DOHH2 (cell line): Measurements from ENCODE around the gene CIB4.

Experiments
- H3F3A ChIP-seq: fragments of 200-600 bp; sonication (generic), shearing (Covaris generic); 2 replicates; pipeline ENCODE4 v1.6.0; 2016; ENCODE audit warnings: antibody characterized with exemption, mild to moderate bottlenecking; ENCODE audit not compliant: control insufficient read depth, insufficient read depth
- H3K27ac ChIP-seq: fragments of 200-600 bp; sonication (generic); 2 replicates; pipeline ENCODE4 v1.5.1; 2014; ENCODE audit warnings: low read depth, mild to moderate bottlenecking, low read length, moderate library complexity
- H3K27me3 ChIP-seq: fragments of 200-600 bp; sonication (generic); 2 replicates; pipeline ENCODE4 v1.6.1; 2014; ENCODE audit warnings: mild to moderate bottlenecking, low read length, mixed read lengths; ENCODE audit not compliant: control insufficient read depth
- H3K36me3 ChIP-seq: fragments of 200-600 bp; sonication (generic); 2 replicates; pipeline ENCODE4 v1.6.1; 2014; ENCODE audit warnings: mild to moderate bottlenecking, low read length, moderate library complexity, mixed read lengths; ENCODE audit not compliant: control insufficient read depth
- H3K4me1 ChIP-seq: fragments of 200-600 bp; sonication (generic); 2 replicates; pipeline ENCODE4 v1.6.1; 2014; ENCODE audit warnings: mild to moderate bottlenecking, low read length, mixed read lengths; ENCODE audit not compliant: control insufficient read depth
- H3K4me2 ChIP-seq: fragments of 200-600 bp; sonication (generic); 2 replicates; pipeline ENCODE4 v1.6.0; 2014; ENCODE audit warnings: mild to moderate bottlenecking, low read length, moderate library complexity
- H3K4me3 ChIP-seq: fragments of 200-600 bp; sonication (generic); 2 replicates; pipeline ENCODE4 v1.5.1; 2014; ENCODE audit warnings: mild to moderate bottlenecking, low read length, mixed read lengths
- H3K79me2 ChIP-seq: fragments of 200-600 bp; sonication (generic); 2 replicates; pipeline ENCODE4 v1.6.1; 2014; ENCODE audit warnings: mild to moderate bottlenecking, low read length, mixed read lengths; ENCODE audit not compliant: control insufficient read depth
- H3K9me2 ChIP-seq: fragments of 200-600 bp; sonication (generic); replicated peaks from 2 replicates; pipeline ENCODE4 v1.6.1; 2014; ENCODE audit warnings: mild to moderate bottlenecking, low read length, mixed read lengths; ENCODE audit not compliant: control insufficient read depth
- H3K9me3 ChIP-seq: fragments of 200-600 bp; sonication (generic); 2 replicates; pipeline ENCODE4 v1.6.1; 2014; ENCODE audit warnings: antibody characterized with exemption, low read length, mixed read lengths; ENCODE audit not compliant: control insufficient read depth, insufficient read depth
- H4K20me1 ChIP-seq: fragments of 200-600 bp; sonication (generic); 2 replicates; pipeline ENCODE4 v1.6.0; 2014; ENCODE audit warnings: low read depth, mild to moderate bottlenecking, antibody characterized with exemption, low read length, moderate library complexity; ENCODE audit not compliant: control insufficient read depth, insufficient read depth
- EZH2phosphoT487 ChIP-seq: fragments of 200-600 bp; sonication (generic); IDR thresholded peaks from 2 replicates; pipeline ENCODE4 v1.6.1; 2017; ENCODE audit warnings: borderline replicate concordance, mild to moderate bottlenecking, antibody characterized with exemption, low read length, moderate library complexity, mixed read lengths
- TF ChIP-seq, protein P1 (sequence below): fragments of 200-600 bp; sonication (generic); IDR thresholded peaks from one replicate; pipeline ENCODE4 v1.5.1; 2014; ENCODE audit warnings: antibody characterized with exemption, mild to moderate bottlenecking, low read depth, low read length; ENCODE audit not compliant: poor library complexity, severe bottlenecking

CIB4 gene

DNA sequence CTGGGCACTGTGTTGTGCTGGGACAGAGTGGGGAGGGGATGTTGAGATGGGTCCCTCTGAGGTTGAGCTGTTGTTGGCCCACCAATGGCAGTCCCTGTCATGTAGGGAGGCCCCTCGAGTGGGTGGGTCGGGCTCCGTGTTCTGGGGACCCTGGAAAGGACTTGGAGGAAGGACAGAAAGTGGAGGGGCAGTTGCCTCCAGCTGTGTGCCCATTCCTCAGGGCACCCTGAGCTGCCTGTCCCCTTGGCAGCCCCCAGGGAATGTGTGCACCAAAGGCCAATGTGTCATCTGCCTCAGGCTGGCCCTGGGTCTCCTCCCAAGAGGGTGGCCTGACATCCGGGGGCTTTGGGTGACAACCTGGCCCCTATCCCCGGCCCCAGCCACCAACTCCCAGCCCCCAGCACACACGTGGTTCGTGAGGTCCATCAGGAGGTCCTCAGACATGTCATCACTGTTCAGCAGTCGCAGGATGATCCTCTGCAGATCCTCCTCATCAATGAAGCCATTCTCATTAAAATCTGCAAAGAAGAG, 57.7 kb downstream of the CIB4 start:
- Histone ChIP-seq H3K4me3 (no peak overlapping the region), H3K4me2 (no peak overlapping the region), H3K9me3 (no peaks in the 10 kb centered on the region), H3K9me2 (no peaks in the 10 kb centered on the region), H3K79me2 (no peaks in the 10 kb centered on the region), H3F3A (no peaks in the 10 kb centered on the region), H3K4me1 (no peaks in the 10 kb centered on the region), H3K27ac (no peak overlapping the region), H4K20me1 (no peaks in the 10 kb centered on the region), H3K27me3 (peaks cover 16% of the 10 kb centered on the region; the same call in 1 of the 2 replicates), H3K36me3 (no peaks in the 10 kb centered on the region)
- no peak for TF ChIP-seq EZH2phosphoT487
- TF ChIP-seq, protein P1, sequence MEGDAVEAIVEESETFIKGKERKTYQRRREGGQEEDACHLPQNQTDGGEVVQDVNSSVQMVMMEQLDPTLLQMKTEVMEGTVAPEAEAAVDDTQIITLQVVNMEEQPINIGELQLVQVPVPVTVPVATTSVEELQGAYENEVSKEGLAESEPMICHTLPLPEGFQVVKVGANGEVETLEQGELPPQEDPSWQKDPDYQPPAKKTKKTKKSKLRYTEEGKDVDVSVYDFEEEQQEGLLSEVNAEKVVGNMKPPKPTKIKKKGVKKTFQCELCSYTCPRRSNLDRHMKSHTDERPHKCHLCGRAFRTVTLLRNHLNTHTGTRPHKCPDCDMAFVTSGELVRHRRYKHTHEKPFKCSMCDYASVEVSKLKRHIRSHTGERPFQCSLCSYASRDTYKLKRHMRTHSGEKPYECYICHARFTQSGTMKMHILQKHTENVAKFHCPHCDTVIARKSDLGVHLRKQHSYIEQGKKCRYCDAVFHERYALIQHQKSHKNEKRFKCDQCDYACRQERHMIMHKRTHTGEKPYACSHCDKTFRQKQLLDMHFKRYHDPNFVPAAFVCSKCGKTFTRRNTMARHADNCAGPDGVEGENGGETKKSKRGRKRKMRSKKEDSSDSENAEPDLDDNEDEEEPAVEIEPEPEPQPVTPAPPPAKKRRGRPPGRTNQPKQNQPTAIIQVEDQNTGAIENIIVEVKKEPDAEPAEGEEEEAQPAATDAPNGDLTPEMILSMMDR: no peak

DNA sequence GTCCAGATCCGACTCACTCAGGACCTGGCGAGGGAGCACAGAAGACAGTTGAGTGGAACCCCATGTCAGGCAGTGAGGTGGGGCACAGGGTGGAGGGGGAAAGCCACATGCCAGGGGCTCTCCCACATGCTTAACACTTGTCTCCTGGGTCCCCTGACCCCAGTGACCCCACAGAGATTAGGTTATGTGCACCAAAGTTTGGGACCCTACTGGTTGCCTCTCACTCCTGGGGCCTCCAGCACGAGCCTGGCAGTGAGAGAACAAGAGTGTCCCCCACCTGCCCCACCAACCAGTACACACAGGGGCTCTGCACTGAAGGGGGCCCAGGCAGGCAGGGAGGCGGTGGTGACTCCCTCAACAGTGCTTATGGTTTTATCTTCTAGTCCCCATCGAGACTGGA, 58.3 kb downstream of the CIB4 start:
- no peak overlapping the region for H3K4me2 ChIP-seq
- no peak overlapping the region for H3K4me3 ChIP-seq
- no peak for TF ChIP-seq EZH2phosphoT487
- TF ChIP-seq, protein P1: no peak
- H3K4me1 ChIP-seq: no peaks in the 10 kb centered on the region
- H4K20me1 ChIP-seq: no peaks in the 10 kb centered on the region
- H3K79me2 ChIP-seq: no peaks in the 10 kb centered on the region
- peaks cover 19% of the 10 kb centered on the region; the same call in 1 of the 2 replicates for H3K27me3 ChIP-seq
- no peak overlapping the region for H3K27ac ChIP-seq
- no peaks in the 10 kb centered on the region for H3F3A ChIP-seq
- no peaks in the 10 kb centered on the region for H3K9me2 ChIP-seq
- H3K9me3 ChIP-seq: no peaks in the 10 kb centered on the region
- H3K36me3 ChIP-seq: no peaks in the 10 kb centered on the region

- no peaks in the 10 kb centered on the region for H3K9me3 ChIP-seq
- H3K27me3 ChIP-seq: peaks cover 20% of the 10 kb centered on the region; the same call in 1 of the 2 replicates
- no peaks in the 10 kb centered on the region for H3K4me1 ChIP-seq
- H3K27ac ChIP-seq: no peak overlapping the region
- no peaks in the 10 kb centered on the region for H3F3A ChIP-seq
- H3K9me2 ChIP-seq: no peaks in the 10 kb centered on the region
- TF ChIP-seq, protein P1: no peak
- TF ChIP-seq EZH2phosphoT487: no peak
- no peaks in the 10 kb centered on the region; the same call in 1 of the 2 replicates for H4K20me1 ChIP-seq
- no peaks in the 10 kb centered on the region for H3K36me3 ChIP-seq
- no peak overlapping the region for H3K4me2 ChIP-seq
- H3K79me2 ChIP-seq: no peaks in the 10 kb centered on the region
- H3K4me3 ChIP-seq: no peak overlapping the region
Observed at GRCh38 chr2:26581991-26582842, 58.9 kb downstream of the CIB4 start.
